Measurements from ENCODE around the gene SYF2.

The SYF2 gene

GRCh38 chr1:25257196-25257595 is 24.9 kb upstream of the SYF2 start:
- Histone ChIP-seq H3K79me2 (ENCODE audit: control insufficient read depth, low read length) (no peaks in the 10 kb centered on the region), H3K4me3 (ENCODE audit: low read length) (no peak overlapping the region), H3F3A (ENCODE audit: control insufficient read depth, insufficient read depth) (no peaks in the 10 kb centered on the region), H3K4me2 (ENCODE audit: low read length) (no peak overlapping the region), H3K36me3 (ENCODE audit: control insufficient read depth, low read length) (no peaks in the 10 kb centered on the region), H4K20me1 (ENCODE audit: control insufficient read depth, insufficient read depth, low read depth, low read length) (no peaks in the 10 kb centered on the region), H3K4me1 (ENCODE audit: control insufficient read depth, low read length) (no peaks in the 10 kb centered on the region), H3K9me2 (replicated peaks; ENCODE audit: control insufficient read depth, low read length) (no peaks in the 10 kb centered on the region), H3K27ac (ENCODE audit: low read depth, low read length) (no peak overlapping the region), H3K9me3 (ENCODE audit: control insufficient read depth, insufficient read depth, low read length) (no peaks in the 10 kb centered on the region), H3K27me3 (ENCODE audit: control insufficient read depth, low read length) (no peaks in the 10 kb centered on the region)
- TF ChIP-seq CTCF (IDR thresholded peaks at IDR 0.05; ENCODE audit: low read depth, low read length, poor library complexity, severe bottlenecking) (no peak), EZH2phosphoT487 (IDR thresholded peaks at IDR 0.05; ENCODE audit: borderline replicate concordance, low read length) (no peak)

- TF ChIP-seq EZH2phosphoT487 (IDR thresholded peaks at IDR 0.05; ENCODE audit: borderline replicate concordance, low read length) = no peak
- TF ChIP-seq CTCF (IDR thresholded peaks at IDR 0.05; ENCODE audit: low read depth, low read length, poor library complexity, severe bottlenecking) = no peak
Observed at GRCh38 chr1:25256578-25256965, 24.3 kb upstream of the SYF2 start.

GRCh38 chr1:25255706-25256577 is 23.6 kb upstream of the SYF2 start:
- Histone ChIP-seq H3K4me3 (ENCODE audit: low read length) (no peak overlapping the region), H3K9me2 (replicated peaks; ENCODE audit: control insufficient read depth, low read length) (no peaks in the 10 kb centered on the region), H3F3A (ENCODE audit: control insufficient read depth, insufficient read depth) (no peaks in the 10 kb centered on the region), H3K4me2 (ENCODE audit: low read length) (no peak overlapping the region), H3K79me2 (ENCODE audit: control insufficient read depth, low read length) (no peaks in the 10 kb centered on the region), H3K27me3 (ENCODE audit: control insufficient read depth, low read length) (no peaks in the 10 kb centered on the region), H3K36me3 (ENCODE audit: control insufficient read depth, low read length) (no peaks in the 10 kb centered on the region), H3K4me1 (ENCODE audit: control insufficient read depth, low read length) (no peaks in the 10 kb centered on the region), H3K9me3 (ENCODE audit: control insufficient read depth, insufficient read depth, low read length) (no peaks in the 10 kb centered on the region), H3K27ac (ENCODE audit: low read depth, low read length) (no peak overlapping the region), H4K20me1 (ENCODE audit: control insufficient read depth, insufficient read depth, low read depth, low read length) (no peaks in the 10 kb centered on the region)
- no peak for TF ChIP-seq EZH2phosphoT487 (IDR thresholded peaks at IDR 0.05; ENCODE audit: borderline replicate concordance, low read length)
- no peak for TF ChIP-seq CTCF (IDR thresholded peaks at IDR 0.05; ENCODE audit: low read depth, low read length, poor library complexity, severe bottlenecking)

More at GRCh38 chr1:25256578-25256965, 24.3 kb upstream of the SYF2 start:
- Histone ChIP-seq H3K36me3 (ENCODE audit: control insufficient read depth, low read length) (no peaks in the 10 kb centered on the region), H3K79me2 (ENCODE audit: control insufficient read depth, low read length) (no peaks in the 10 kb centered on the region), H3K27me3 (ENCODE audit: control insufficient read depth, low read length) (no peaks in the 10 kb centered on the region), H3K4me1 (ENCODE audit: control insufficient read depth, low read length) (no peaks in the 10 kb centered on the region), H3K4me3 (ENCODE audit: low read length) (no peak overlapping the region), H3K9me2 (replicated peaks; ENCODE audit: control insufficient read depth, low read length) (no peaks in the 10 kb centered on the region), H3K27ac (ENCODE audit: low read depth, low read length) (no peak overlapping the region), H3F3A (ENCODE audit: control insufficient read depth, insufficient read depth) (no peaks in the 10 kb centered on the region), H3K9me3 (ENCODE audit: control insufficient read depth, insufficient read depth, low read length) (no peaks in the 10 kb centered on the region), H4K20me1 (ENCODE audit: control insufficient read depth, insufficient read depth, low read depth, low read length) (no peaks in the 10 kb centered on the region), H3K4me2 (ENCODE audit: low read length) (no peak overlapping the region)
